ENCODE data around the gene IGLL5.

The IGLL5 gene

GRCh38 chr22:22865311-22866072, 22.1 kb upstream of the IGLL5 start:
- peak; percentile 82 for DNase-seq

GRCh38 chr22:22866381-22867111, 21.1 kb upstream of the IGLL5 start:
- DNase-seq = no peak

DNA sequence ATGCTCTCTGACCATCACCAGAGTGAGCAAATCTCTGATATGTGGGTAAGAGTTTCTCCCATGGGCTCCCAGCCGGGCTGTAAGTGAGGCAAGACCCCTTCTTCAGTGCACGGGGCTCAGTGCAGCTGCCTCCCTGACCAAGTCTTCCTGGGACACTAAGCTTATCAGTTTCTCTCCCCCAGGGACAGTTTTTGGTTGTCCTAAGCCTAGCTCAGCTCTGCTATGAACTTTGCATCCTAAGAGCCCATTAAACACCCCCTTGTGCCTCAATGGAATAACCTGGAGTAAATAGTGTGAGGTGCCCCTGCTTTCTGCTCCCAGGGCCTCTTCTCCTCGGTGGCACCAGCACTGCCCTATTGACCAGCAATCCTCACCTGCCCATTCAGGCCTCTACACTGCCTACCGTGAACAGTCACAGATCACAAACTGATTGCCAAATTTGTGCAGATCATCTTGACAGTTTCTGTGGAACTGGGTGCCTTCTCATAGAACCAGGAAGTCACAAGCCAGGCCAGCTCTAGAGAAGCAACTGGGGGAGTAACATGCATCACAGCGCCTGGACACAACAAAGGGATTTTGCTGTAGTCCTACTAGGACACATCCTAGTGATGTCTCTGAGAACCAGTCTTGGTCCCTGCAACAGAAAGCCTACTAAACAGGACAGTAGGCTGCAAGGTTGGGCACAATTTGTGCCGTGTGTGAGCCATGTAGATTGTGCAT, 19.5 kb upstream of the IGLL5 start:
- DNase-seq = no peak

GRCh38 chr22:22870577-22871404, 16.8 kb upstream of the IGLL5 start:
- no peak for DNase-seq

GRCh38 chr22:22871536-22872278, 15.9 kb upstream of the IGLL5 start:
- DNase-seq = no peak

- no peak for DNase-seq
Observed at GRCh38 chr22:22872722-22873708, 14.6 kb upstream of the IGLL5 start.

DNA sequence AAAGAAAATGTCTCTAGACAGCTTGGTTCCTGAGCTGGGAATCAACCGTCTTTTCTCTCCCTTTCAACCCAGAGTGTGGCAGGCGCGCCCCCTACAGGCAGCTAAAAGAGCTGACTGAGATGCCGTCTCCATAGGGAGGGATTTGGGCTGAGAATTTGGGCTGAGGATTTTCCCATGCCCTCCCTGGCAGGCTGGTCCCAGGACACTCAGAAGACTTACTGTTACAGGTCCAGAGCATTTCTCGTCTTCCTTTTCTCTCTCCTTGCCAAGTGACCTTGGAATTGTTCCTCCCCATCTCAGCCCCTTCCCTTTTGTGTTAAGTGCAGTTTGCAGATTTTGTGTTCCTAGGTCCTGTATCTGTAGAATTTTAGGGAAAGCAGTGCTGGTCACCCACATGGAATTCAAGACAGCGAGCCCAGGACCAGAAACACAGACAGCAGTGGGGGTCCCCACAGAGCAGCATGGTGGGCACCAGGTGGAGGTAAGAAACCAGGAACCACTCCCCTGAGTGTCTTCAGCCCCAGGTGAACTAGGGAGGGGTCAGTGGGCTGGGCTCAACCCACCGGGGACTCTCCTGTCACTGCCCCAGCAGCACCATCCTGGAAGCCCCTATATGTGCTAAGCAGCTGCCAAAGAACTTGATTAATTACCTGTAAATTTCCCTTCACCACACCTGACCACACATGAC, 9.9 kb upstream of the IGLL5 start:
- DNase-seq = peak; percentile 67

DNA sequence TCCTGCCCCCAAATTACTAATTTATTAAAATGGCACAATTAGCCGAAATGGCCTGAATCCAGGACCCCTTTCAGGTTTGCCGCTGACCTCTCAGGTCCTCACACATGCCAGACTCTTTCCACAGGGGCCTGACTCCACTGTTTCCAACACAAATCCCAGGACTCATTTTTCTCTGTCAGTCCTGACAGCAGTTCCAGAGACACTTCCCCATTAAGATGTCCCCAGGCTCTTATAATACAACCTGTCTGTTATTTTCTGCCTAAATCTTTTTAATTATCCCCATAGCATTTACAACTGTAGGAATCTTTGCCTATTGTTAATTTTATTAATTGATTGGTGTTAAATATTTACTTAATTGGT, 9.4 kb upstream of the IGLL5 start:
- DNase-seq = no peak

GRCh38 chr22:22878801-22879674, 8.6 kb upstream of the IGLL5 start:
- DNase-seq = no peak

DNA sequence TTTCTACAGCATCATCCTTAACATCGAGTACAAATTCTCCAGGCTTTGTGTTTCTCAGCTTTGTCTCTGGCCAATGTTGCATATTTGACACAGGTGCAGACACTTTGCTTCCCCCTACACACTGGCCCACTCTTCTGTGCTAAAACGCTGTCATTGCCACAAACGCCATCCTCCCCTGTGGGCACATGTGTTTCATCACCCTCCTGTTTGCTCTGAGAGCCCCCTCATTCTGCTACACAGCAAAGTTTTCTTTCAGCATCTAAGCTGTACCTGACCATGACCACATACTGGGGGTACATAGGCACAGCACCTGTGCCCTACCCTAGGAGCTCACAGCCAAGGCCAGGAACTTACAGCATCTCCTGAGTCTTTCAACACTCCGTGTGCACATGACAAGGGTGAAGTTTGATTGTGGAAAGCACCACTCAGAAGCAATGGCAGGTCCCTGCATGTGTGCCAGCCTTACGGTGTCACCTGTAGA, 7.9 kb upstream of the IGLL5 start:
- no peak for DNase-seq

GRCh38 chr22:22880645-22881044, 7.0 kb upstream of the IGLL5 start:
- DNase-seq = no peak

DNA sequence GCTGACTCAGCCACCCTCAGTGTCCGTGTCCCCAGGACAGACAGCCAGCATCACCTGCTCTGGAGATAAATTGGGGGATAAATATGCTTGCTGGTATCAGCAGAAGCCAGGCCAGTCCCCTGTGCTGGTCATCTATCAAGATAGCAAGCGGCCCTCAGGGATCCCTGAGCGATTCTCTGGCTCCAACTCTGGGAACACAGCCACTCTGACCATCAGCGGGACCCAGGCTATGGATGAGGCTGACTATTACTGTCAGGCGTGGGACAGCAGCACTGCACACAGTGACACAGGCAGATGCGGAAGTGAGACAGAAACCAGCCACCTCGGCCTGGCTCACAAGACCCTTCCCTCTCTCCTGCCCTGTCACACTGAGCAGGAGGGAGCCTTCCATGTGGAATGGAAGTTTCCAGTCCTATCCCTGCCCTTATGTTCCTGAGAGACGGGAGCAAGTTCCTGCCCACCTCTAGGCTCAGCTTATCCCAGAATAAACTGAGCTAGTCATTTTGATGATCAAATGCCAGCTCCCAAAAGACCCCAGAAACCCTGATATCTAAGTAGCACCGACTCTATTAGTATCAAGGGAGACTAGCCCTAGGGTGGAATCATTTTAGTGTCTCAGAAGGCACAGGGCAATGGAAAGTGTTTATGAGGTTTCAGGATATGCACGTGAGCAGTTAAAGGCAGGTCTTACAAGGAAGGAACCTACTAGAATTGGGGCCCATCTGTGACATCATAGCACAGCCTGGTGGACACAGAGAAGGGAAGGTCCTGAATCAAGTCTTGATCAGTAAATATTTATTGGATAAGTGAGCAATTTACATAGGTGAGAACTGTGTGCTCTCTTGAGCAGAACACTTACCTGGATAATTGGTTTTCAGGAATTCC, 6.3 kb upstream of the IGLL5 start:
- DNase-seq = no peak

GRCh38 chr22:22882033-22882717, 5.4 kb upstream of the IGLL5 start:
- DNase-seq = no peak

GRCh38 chr22:22883090-22883727, 4.4 kb upstream of the IGLL5 start:
- no peak for DNase-seq

DNA sequence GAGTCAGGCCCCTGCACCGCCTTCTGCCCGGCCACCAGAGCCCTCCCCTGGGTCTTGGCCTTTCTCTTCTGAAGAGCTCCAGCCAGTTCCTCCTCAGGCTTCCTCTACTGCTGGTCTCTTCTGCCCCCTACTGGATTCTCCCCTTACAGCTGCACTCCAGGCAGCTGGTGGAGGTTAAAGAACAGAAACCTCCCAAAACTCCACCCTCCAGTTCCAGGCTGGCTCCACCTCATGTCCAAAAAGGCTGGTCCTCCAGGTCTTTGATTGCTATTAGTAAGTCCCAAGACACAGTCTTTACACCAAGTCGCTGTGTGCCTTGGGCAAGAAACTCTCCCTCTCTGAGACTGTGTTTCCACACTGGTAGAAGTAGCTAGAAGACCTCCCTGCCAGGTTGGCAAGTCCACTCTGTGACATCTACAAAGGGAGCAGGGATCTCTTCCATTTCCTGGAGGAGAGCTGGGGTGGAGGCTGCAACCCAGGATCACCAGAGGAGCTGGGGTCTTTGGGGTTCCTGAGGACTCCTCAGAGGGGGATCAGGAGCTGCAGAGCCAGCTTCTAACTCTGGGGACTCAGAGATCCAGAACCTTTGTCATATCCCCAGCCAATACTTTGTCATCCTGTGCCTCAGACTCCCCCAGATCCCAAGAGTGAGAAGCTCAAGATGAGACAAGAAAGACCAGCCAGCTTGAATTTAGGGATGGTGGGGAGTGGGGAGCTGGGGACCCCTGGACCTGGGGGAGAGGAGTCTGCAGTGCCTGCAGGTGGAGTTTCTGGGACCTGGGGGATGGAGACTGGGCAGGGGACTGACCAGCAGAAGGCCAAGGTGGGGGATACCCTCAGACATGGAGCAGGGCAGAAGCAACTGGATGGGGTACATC, 3.4 kb upstream of the IGLL5 start:
- peak; percentile 30 for DNase-seq
